HG03025 (cell line): ENCODE measurements around the gene NAT8.
"Not testable (repeated sequence)": the region's sequence is repeated elsewhere in the genome, so short reads cannot be mapped to it uniquely, and the experiment has no call there.

Source experiments
- ATAC-seq: cut with Tn5 transposase; IDR thresholded peaks from one replicate; pipeline ENCODE4 v1.9.1; 2021; ENCODE audit warnings: mild to moderate bottlenecking, moderate library complexity; ENCODE audit not compliant: unreplicated experiment, low FRiP score

The NAT8 gene

GRCh38 chr2:73642338-73643018 is at the start of gene NAT8:
Gene NAT8 (minus strand): TSS chr2:73642422. CDS start chr2:73641628, 794 bp downstream.
- no peak for ATAC-seq

GRCh38 chr2:73690372-73691088 is 48.3 kb upstream of the NAT8 start:
- not testable (repeated sequence) for ATAC-seq

- not testable (repeated sequence) for ATAC-seq
These were observed 46.3 kb upstream of the NAT8 start for GRCh38 chr2:73688494-73688893.

- no peak for ATAC-seq
These were observed 43.7 kb upstream of the NAT8 start for GRCh38 chr2:73685764-73686438.

- ATAC-seq: not testable (repeated sequence)
These were observed 42.7 kb upstream of the NAT8 start for GRCh38 chr2:73684905-73685304.

GRCh38 chr2:73684325-73684724 is 42.1 kb upstream of the NAT8 start:
- ATAC-seq: not testable (repeated sequence)

GRCh38 chr2:73679951-73680571 is 37.8 kb upstream of the NAT8 start:
- not testable (repeated sequence) for ATAC-seq

- not testable (repeated sequence) for ATAC-seq
These were observed 37.0 kb upstream of the NAT8 start for GRCh38 chr2:73679237-73679636.

- not testable (repeated sequence) for ATAC-seq
These were observed 35.8 kb upstream of the NAT8 start for GRCh38 chr2:73678008-73678407.

GRCh38 chr2:73676211-73676610 is 34.0 kb upstream of the NAT8 start:
- ATAC-seq: not testable (repeated sequence)

- not testable (repeated sequence) for ATAC-seq
These were observed 32.5 kb upstream of the NAT8 start for GRCh38 chr2:73674696-73675157.

GRCh38 chr2:73669976-73670375 is 27.8 kb upstream of the NAT8 start:
- not testable (repeated sequence) for ATAC-seq

GRCh38 chr2:73667239-73667638 is 25.0 kb upstream of the NAT8 start:
- ATAC-seq: not testable (repeated sequence)

- ATAC-seq: no peak
These were observed 12.0 kb upstream of the NAT8 start for GRCh38 chr2:73654175-73654574.

- ATAC-seq: no peak
These were observed 10.1 kb upstream of the NAT8 start for GRCh38 chr2:73652348-73652747.

GRCh38 chr2:73651591-73652230 is 9.5 kb upstream of the NAT8 start:
- ATAC-seq: no peak

- not testable (repeated sequence) for ATAC-seq
These were observed 5.5 kb upstream of the NAT8 start for GRCh38 chr2:73647690-73648089.

- no peak for ATAC-seq
These were observed 507 bp downstream of the NAT8 start for GRCh38 chr2:73641767-73642062.

- ATAC-seq: no peak
These were observed 1.1 kb downstream of the NAT8 start for GRCh38 chr2:73640946-73641766.

GRCh38 chr2:73640511-73640911 is 1.7 kb downstream of the NAT8 start:
- ATAC-seq: no peak
